GM19463 (cell line): Measurements from ENCODE around the gene CHSY1.
"Not testable (repeated sequence)": the region's sequence is repeated elsewhere in the genome, so short reads cannot be mapped to it uniquely, and the experiment has no call there.

Experiments used
- ATAC-seq: cut with Tn5 transposase; IDR thresholded peaks from one replicate; pipeline ENCODE4 v1.9.1; 2021; ENCODE audit warnings: mild to moderate bottlenecking, moderate library complexity; ENCODE audit not compliant: unreplicated experiment

The CHSY1 gene

DNA sequence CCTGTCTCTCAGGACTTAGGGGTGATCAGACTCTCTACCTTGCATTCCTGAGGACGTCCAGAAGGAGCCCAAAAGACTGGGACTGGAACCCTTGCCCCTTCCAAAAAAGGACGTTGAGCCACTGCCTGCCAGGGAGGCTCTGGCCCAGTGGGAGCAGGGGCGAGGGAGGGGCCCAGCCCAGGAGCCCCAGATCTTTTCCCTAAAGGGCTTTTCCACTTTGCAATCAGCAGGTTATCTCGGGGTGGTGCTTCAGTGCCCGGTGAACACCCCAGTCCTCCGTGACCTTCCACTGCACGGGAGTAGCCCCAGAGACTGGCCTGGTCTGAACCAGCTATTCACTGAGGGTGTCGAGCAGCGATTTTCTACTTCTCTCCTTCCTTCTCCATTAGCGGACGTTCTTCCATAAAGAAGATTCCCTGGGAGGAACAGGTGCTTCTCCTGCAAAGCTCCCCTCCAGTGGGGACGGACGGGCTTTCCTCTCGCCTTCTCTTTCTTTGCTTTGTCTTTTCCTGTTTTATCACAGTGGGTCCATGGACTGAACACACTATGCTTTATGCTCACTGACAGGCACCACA is 113.7 kb downstream of the CHSY1 start:
- ATAC-seq, result no peak

DNA sequence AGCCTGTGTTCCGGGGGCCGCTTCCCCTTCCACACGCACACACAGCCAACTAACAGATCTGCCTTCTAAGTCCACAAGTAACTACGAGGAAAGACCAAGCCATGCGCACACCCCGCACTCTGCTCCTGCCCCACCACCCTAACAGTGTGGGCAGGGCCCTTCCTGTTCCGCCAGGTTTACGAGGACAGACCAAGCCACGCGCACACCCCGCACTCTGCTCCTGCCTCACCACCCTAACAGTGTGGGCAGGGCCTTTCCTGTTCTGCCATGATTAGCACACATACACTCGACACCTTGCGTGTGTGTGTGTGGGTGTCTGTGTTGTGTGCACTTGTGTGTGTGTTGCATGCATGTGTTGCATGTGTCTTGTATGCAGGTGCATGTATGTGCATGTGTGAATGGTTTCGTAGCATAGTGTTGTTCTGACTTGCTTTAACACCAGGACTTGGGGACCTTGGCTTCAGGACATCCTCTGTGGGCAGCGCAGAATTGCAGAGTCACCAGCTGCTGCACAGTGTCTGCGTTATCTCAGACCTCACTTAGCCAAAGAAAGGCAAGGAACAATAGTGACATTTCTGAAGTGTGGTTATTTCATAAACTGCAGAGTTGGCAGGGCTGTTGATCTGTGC is 114.4 kb downstream of the CHSY1 start:
- ATAC-seq, result no peak

DNA sequence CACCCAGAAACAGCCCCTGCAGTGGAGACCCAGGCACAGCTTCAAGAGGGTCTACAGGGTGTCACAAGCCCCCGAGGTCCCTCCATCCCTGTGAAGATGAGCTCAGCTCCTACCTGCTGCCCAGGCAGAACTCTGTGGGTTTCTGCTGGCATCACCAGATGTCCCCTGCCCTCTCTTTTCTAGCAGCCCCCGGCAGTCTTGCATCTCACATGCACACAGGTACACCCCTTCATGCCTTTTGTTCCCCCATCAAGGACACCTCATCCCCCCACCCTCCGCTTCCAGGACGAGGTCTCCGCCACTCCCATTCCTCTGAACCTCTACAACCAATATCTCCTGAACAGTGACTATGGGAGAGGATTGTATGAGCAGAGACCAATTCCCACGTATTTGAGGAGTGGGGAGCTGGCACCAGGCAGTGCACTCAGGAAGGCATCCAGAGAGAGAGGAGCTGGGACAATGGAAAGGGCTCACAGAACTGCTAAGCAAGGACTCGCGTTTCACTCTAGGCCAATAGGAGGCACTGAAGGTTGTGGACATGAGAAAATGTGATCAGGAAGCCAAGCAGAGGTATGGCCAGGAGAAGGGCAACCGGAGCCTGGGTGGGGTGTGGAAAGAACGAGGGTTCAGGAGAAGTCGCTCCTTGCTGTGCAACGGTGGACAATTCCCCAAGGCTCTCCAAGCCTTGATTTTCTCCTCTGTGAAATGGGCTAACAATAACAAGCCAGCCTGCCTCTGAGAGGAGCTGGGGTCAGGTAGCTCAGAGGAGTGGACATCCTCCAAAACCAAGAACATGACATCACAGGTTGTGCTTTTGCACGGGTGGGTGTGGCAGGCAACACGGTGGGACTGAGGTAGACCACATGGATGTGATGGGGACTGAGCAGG is 115.2 kb downstream of the CHSY1 start:
- ATAC-seq, result no peak

DNA sequence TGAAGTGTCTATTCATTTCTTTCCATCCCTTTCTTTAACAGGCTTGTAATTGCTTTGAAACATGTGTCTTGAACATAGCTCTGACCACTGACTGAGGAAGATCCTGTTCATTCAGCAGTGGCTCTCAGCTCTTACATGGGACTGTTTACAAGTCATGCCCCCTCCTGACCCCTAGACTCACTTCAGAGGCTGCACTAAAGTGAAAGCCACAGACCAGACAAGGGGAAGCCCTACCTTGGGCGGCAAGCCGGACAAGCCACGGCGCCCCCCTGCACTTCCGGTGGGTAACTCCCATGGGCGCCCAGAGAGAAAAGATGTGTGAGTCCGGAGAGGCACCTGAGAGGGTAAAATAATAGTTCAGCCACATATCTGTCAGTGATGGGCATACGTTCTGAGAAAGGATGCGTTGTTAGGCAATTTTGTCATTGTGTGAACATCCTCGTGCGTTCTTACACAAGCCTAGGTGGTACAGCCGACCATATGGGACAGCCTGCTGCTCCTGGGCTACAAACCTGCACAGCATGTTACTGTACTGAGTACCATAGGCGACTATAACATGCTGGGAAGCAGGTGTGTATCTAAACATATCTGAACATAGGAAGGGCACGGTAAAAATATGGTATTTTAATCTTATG is 116.2 kb downstream of the CHSY1 start:
- peak; percentile 81 for ATAC-seq

DNA sequence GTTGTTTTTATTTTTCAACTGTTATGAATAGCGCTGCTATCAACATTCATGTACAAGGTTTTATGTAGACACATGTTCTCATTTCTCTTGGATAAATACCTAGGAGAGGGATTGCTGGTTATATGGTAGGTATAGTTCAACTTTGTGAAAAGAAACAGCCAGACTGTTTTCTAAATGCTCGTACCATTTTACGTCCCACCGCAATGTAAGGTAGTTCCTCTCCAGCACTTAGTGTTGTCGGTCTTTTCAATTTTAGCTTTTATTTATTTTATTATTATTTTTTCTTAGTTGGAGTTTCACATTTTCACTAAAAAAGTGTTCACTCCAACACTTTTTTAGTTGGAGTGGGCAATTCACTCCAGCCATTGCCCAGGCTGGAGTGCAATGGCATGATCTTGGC is 117.1 kb downstream of the CHSY1 start:
- ATAC-seq, result no peak

DNA sequence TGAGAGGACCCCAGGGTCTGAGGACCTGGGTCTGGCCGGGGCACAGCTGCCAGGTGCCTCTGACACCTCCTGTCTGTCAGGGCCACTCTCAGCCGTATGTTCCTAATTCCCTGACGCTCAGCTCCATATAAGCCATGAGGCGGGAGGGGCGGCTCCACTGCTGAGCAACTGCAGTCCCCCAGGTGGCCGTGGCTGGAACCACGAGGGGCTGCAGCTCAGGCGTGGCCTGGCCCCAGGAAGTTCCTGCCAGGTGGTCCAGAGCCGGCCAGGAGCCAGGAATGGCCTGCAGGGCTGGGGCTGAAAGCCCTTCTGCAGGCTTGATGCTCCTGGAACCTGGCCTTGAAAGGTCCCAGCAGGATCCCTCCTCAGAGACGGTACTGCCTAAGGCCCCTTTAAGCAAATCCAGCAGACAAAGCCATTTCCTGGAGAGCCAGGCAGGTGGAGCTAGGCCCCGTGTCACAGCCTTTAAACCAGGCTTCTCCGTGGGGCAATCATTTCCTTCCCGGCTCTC is 118.0 kb downstream of the CHSY1 start:
- ATAC-seq, result no peak

DNA sequence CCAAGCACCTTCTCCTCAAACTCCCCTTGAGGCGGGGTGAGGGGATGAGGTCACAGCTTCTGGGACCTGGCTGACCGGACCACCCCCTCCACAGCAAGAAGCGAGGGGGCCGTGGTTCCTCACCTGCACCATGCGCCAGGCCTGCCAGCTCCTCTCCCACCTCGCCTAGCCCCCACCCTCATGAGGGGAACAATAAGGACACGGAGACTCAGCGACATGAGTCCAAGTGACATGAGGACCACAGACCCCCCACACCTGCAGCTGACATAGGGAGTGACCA is 118.7 kb downstream of the CHSY1 start:
- no peak for ATAC-seq

DNA sequence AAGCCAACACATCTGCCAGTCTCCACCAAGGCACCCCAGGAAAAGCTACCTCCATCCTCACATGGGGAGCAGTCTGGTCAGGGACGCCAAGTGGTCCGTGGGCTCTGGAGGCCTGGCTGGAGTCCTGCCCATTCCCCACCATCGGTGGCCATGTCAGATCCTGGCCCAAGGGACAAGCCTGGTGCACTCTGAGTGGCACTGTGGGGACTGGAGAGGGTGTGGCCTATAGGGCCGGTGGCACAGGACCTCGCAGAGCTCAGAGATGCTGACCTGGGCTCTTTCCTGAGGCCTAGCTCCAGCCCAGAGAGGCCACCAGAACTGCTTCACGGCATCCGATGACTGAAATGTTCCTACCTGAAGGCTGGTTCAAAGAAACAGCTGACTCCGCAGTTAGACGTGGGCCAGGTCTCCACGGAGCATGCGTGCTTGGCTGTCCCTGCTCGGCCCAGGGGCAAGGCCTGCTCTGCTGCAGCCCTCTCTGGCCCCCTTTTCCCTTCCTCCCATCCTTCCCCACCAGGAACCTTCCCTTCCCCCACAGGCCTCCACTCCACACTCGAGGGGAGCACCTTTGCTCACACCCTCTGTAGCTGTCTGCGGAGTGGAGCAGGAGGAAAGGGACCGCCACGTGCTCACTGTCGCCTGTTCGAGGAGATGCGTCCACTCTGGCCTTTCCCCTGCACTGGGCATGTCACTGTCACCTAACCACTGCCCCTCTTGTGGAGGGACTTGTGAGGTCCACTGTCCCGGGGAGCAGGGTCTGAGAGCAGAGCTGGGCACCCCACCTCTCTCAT is 119.3 kb downstream of the CHSY1 start:
- no peak for ATAC-seq

DNA sequence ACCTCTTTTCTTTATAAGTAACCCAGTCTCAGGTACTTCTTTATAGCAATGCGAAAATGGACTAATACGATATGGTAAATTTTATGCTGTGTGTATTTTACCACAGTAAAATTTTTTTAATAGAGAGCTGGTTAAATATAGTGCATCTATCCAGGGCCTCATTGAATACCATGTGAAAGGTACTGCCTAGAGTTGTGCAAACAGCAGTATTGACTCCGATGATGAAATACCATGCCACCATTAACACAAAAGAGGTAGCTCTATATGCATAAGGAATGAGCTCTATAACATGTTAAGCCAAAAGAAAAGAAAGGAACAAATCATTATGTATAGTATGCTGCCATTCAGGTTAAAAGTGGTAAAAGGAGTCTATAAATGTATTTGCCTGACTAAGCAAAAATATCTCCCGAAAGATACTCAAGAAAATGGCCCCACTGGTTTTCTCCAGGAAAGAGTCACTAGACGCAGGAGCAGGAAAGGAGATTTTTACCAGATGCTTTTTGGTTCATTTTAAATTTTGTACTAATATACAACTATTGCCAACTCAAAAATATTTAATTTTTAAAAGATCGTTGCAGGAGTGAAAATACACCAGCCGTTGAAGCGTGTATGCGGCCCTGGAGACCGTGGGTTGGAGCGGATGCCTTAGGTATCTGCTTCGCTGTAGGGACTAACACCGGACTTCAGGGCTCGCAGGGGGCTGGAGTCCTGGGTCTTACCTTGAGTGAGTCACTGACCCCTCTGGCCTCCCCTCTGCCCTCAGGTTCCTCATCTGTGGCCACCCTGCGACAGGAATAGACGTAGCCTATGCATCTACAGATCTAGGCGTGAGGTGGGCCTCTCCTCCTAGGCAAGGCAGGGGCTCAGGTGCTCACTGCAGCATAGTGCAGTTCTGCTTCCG is 120.1 kb downstream of the CHSY1 start:
- no peak for ATAC-seq

DNA sequence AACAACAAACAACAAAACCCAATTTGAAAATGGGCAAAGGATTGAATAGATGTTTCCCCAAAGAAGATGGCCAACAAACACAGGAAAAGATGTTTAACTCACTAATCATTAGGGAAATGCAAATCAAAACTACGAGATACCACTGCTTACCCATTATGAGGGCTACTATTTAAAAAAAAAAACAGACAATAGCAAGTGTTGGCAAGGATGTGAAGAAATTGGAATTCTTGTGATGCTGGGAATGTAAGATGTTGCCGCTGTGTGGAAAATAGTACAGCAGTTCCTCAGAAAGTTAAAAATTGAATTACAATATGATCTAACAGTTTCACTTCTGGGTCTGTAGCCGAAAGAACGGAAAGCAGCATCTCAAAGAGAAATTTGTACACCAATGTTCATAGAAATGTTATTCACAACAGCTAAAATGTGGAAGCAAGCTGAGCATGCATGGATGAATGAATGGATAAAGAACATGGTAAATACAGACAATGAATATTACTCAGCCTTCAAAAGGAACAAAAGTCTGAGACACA is 121.9 kb downstream of the CHSY1 start:
- ATAC-seq, result no peak

DNA sequence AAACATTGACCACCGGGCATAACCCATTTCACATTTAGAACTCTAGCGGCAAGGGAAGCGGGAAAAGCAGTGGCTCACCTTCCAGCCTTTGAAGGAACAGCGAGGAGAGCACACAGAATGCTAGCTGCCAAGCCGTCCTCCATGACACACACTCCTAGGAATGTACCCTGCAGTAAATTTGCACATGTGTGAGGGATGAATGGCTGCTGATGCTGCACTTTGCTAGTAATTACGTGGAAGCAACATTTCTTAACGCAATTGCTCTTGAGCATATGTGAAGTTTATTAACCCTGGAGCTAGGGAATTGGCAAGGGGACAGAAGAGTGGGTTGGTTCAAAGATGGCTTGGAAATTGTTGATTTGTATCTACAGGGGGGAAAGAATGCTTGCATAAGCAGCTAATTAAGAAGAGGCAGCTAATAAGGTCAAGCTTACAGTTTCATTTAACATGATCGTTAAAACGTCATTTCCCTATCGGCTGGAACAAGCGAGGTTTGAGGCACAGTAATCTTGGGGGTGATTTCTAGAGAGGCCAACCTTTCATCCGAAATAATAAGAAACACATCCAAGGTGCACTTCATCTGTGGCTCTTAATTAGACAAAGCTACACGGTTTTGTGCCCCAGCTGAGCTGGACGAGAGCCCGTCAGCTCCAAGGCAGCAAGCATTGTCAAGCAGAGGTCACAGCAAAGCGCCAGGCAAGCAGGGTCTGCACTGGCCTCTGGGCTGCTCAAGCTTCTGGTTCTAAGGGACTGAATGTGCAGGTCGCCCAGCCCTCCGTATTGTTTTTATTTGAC is 123.4 kb downstream of the CHSY1 start:
- no peak for ATAC-seq

DNA sequence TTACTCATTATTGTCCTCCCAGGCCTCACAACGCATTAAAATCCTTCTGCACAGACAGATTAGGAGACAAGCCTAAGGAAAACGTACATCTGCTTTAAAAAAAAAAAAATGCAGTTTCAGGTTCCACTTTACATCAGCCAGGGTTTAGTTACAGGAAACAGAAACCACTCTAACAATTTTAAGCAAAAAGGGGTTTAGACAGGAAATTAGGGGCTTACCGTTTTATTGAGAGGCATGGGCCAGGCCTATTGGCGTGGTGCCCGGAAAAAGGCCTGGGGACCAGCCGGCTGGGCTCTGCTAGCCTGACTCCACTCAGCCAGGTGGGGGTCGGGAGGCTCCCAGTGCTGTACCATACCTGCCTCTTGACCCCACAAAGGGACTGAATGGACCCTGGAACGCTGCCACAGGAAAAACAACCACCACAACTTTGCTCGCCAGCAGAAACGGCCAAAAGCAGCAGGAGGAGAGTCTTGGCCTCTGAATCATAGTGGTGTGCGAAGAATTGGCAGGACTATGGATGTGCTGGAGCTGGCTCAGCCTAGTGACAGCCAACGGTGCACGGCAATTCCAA is 124.3 kb downstream of the CHSY1 start:
- peak; percentile 74 for ATAC-seq

DNA sequence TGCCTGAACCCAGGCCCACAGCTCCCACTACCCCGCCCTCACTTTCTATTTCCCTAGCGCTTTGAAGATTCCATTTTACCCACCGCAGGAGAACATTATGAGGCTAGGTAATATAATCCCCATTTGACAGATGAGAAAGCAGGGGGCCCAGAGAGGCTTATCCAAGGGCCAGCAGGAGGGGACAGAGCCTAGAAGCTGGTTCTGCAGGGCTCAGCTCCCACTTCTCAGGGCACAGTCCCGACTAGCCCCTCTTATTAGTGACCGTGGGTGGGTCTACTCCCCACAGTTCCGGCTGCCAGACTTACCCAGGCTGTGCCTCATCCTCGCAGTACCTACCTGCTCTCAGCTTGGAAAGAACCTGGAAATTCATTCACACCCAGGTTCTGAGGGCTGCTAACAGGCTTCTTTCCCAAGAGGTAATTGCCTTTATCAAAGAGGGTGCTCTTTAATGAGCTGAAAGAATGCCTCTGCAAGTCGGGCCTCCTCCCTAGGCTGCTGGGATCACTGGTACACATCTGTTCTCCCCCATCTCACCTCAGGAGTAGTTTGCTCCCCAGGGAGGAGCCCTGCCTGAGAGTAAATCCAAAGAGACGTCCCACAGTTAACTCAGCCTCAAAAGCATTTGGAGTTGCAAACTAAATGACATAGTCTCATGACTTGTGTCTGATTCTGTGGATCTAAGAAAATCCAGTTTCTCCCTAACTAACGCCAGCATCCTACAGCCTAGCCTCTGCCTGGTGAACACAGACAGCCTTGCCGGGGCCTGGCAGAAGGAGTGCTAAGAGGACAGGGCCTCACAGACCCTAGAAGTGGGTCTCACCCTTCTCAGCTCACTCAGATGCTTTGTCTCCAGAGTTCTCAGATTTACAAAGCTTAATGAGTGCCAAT is 125.0 kb downstream of the CHSY1 start:
- ATAC-seq, result peak; percentile 49

DNA sequence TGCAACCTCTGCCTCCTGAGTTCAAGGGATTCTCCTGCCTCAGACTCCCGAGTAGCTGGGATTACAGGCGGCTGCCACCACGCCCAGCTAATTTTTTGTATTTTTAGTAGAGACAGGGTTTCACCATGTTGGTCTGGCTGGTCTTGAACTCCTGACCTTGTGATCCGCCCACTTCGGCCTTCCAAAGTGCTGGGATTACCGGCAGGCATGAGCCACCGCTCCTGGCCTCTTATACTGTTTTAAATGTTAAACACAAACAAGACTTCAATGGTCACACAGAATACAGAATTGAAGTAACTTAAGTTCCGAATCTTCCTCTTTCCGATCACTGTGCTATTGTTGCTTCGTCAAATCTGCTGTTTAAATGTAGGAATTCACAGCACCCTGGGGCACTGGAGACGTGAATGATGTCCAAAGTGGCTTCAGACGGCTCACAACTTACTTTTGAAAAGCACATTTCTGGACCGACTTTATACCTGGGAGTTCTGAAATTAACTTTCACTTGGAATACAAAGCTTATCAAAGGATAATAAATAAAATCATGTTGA is 125.9 kb downstream of the CHSY1 start:
- ATAC-seq, result not testable (repeated sequence)
